HG03354 (cell line): ENCODE results near the gene ATP6V0D1.
"Not testable (repeated sequence)": the region's sequence is repeated elsewhere in the genome, so short reads cannot be mapped to it uniquely, and the experiment has no call there.

Experiments
- ATAC-seq: cut with Tn5 transposase; IDR thresholded peaks from one replicate; pipeline ENCODE4 v1.9.1; 2021; ENCODE audit warnings: mild to moderate bottlenecking; ENCODE audit not compliant: unreplicated experiment, poor library complexity, severe bottlenecking

The ATP6V0D1 gene

DNA sequence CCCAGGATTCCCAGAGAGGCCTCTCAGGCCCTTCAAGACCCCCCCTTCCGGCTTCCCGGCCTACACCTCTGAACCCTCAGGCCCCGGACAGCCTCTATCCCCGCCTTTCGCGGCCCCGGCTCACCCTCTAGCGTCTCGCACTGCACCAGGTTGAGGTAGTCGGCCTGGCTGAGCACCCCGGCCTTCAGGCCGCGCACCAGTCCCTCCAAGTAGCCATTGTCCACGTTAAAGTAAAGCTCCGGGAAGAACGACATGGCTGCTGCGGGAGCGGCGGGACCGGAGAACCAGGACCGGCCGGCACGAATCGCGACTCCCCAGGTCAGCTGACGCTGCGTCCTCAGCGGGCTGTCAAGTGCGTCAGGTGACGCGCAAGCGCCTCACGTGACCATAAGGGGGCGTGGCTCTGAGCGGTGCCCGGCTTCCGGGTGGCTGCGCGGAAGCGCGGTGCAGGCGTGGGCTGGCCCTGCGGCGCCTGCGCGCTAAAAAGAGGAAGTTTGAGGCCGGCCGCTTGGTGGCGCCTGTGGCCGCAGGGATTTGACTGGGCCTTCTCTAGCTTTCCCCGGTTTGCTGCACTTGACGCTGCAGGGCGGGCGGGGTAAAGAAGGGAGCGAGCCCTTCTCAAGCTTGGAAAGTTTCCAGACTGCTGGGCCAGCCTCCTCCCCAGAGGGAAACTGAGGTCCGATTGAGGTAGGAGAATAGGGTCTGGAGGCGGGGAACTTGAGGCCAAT is at the start of gene ATP6V0D1:
TSS of gene ATP6V0D1 (minus strand) at position 325 of the 728 bp plus-strand sequence. CDS start at position 254, 71 bp downstream.
- peak; percentile 87 for ATAC-seq

DNA sequence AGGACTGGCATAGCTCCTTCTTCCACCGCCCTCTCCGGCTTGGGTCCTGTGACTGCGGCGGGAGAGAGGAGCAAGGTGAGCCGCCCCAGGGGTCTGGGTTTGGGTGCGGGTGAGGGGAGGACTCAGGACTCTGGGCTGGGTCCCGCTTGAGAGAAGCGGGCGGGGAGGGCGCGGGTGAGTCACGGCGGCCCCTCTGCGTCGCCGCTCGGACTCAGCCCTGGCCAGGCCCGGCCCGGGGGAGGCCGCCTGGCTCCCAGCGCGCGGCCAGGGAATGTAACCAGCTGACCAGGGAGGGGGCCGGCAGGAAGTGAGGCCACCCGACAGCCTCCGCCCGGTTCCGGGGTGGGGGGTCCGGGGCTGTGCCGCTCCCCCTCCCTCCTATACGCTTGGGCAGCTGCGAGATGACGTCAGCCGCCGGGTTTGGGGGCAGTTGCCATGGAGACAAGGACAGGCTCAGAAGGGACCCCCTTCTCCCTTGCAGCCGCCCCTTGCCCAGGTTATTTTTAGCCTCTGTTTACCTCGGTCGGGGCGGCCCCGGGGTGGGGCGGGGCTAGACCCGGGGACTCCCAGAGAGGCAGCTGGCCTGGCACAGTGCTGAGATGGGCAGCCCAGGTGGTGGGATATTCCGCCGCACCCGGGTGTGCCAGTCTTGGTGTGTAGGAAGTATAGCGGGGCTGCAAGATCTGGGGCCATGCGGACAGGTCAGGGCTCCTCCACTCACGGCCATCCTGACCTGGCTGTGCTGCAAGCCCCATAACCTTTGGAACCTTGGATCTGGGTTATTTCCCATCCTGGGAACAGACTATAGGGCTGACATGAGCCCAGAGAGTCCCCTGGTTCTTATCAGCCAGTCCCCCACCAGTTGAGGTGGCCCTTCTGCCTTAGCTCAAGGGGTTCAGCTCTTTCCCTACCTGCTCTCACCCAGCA is 49.3 kb upstream of the ATP6V0D1 start:
- ATAC-seq = peak; percentile 41

DNA sequence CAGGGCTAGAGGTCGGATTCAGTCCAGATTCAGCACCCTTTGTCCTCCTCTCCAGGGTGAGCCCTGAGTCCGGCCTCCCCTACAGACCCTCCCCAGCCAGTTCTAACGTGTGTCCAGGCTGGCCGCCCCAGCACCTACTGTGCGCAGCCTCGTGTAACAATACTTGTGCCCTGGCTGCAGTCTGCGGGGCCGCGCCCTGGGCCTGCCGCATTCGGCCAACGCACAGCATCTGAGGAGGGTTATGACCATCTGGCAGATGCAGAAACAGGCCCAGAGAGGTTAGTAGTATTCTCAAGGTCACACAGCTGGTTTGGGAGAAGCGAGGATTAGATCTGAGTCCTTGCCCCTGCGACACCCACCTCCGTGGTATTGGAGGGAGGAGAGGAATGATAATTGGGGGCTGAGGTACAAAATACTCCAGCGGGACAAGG is 48.6 kb upstream of the ATP6V0D1 start:
- no peak for ATAC-seq

DNA sequence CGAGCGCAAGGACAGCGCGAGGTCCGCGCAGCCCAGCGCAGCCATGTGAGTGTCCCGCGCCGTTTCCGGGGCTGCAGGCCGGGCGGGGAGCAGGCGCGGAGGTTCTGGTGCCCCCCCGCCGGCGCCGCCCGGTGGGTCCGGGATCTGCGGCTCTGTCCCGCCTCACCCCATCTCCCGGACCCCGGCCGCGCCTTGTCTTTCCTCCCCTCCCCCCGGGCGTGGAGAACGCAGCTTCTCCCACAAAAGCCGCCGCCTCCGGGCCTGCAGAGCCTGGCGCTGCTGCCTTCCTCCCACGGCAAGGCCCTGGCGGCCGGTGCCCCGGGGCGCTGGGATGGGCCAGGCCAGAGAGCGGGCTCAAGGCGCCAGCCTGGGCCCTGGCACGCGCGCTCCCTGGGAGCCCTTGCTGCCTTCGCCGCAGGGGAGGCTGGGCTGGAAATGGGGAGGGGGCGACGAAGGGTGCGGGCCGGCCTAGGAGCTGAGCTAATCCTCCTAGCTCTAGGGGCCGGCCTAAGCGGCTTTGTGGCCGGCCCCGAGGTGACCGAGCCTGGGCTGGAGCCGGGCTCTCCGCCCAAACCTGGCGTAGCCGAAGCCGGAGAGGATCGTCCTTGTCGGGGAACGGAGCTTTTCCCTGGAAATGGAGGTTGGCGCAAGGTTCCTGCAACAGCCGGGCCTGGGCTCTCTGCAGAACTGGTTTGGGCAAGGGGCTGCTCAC is 48.1 kb upstream of the ATP6V0D1 start:
- ATAC-seq = no peak

DNA sequence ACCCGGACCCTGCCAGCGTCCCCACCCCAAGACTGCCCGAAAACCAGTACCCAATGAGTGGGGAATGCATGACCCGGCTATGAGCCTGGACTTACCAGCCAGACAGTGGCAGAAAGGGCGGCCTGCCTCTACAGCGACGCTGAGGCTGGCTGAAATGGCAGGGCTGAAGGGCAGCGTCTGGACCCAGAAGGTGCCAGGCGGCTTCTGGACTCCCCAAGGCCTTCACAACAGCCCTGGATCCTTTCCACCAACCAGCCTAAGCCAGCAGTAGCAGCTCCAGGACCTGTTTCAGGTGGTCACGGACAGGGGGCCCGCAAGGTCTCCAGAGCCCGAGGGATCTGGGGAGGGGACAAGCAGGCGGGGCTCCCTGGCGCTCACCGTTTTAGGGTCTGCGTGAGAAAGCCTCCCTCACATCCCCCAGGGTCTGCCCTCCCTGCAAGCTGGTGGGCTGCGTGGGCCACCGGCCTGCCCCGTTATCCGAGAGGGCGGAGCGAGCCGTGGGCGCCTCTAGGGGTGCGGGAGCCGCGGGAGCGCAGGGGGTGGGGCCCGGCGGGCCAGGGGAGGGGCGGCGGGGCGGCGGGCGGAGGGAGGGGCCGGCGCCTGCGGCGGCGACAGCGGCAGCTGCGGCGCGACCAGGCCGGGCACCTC is 47.4 kb upstream of the ATP6V0D1 start, which contains the start of gene RIPOR1:
TSS of gene RIPOR1 (plus strand) at position 608 of the 648 bp plus-strand sequence. CDS start 9,618 bp downstream, outside the sequence.
- ATAC-seq = no peak

DNA sequence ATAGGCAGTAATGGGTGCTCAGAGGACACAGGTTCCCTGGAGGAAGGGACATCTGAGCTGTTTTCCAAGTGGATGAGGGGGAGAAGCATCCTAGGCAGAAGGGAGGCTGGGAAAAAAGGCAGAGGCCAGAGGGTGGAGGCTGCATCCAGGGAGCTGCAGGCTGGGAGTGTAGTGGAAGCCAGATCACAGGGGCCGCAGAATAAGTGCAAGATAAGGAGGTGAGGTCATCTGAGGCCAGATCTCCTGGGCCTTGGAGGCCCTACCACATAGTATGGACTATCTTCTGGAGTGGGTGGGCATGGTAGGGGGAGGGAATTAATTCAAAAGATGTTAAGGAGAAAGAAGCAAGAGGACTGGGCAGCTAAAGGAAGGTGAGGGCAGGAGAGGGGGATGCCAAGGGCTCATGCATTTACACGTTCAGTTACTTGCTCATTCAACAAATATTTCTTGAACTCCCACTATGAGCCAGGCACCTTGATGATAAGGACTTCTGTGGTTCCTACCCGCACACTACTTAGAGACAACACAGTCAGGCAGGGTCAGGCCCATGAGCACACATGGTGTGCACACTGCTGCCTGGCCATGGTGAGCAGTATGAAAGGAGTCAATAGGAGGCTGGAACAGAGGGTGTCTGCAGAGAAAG is 45.3 kb upstream of the ATP6V0D1 start:
- ATAC-seq = no peak

DNA sequence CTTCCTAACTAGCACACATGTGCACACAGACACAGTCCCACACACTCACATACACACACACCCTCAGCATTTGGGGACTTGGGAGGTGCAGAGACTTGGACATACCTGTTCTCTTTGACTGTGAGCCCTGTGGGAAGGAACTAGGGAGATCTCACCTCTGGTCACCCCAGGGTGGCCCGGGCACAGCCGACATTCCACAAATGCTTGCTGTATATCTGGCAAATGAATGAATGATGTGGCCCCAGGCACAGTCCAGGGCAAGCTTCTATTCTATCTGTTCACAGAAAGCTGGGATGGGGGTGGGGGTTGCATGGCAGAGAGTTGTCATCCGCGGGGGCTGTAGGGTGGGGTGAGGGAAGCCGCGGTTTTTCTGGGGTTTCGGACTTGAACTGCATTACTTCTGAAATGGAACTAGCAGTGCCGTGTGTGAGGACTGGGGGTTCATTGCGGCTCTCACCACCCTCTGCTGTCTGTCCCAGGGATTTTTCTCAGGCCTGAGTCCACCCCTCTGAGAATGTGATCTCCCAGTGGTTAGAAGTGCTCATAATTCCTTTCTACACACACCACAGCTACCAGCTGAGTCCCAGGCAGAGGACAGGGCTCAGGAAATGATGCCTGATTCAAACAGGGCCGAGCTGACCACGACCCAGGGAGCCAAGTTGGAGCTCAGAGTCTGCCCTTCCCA is 44.4 kb upstream of the ATP6V0D1 start:
- no peak for ATAC-seq

DNA sequence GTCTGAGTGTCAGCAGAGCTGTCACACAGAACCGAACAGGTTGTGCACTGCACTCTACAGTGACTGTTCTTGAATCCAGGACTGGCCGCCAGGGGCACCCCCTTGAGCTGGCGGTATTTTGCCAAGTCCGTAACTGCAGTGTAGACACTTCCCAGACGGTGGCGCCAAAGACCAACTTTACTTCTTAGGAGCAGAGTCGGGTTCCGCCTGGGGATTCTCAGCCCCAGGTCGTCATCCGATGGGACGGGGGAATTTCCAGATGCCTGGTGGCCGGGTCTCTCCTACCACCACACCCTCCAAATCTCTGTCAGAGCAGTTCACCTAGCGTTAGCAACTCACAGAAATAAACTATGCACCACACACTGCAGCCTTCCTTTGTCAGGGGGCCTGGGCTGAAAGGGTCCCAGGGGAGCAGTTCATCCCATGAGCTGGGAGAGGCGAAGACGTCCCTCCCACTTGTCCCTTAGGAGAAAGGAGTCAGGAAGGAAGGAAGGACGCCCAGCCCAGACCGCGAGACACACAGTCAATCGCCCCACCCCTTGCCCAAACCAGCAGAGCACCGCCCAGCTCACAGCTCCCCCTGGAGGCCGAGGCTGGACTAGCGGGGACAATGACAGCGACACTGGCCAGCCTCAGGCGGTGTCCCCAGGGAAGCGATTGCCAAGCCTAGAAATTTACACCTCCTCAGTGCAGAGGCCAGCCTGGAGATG is 40.3 kb upstream of the ATP6V0D1 start:
- peak; percentile 75 for ATAC-seq

DNA sequence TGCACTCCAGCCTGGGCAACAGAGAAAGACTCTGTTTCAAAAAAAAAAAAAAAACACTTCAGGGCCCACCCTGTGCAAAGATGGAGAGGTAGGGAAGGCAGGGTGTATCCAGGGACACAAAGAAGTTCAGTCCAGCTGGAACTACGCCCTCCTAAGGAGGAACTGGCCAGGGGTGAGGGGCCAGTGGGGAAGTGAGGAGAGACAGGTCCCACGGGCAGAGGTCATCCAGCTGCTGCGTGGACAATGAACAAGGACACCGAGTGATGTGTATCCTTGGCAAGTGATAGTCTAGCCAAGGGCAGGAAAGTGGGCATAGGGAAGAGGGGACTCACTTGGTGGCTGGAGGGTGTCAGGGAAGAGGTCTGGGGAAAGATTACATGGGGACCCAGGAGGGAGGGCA is 38.3 kb upstream of the ATP6V0D1 start:
- ATAC-seq = no peak

DNA sequence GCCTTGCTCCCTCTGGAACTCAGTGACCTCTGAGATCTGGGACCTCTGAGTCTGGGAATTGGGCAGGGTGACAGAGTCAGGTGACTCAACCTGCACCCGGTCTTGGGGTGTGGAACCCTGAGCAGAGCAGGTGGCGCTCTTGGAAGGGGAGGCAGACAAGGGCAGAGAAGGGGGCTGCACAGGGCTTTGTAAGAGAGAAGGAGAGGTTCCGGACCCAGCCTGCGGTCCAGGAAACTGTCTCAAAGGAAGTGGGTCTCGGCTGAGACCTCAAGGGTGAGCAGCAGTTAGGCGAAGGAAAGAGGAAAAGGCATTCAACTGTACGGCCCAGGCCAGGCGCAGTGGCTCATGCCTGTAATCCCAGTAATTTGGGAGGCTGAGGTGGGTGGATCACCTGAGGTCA is 37.7 kb upstream of the ATP6V0D1 start:
- no peak for ATAC-seq

DNA sequence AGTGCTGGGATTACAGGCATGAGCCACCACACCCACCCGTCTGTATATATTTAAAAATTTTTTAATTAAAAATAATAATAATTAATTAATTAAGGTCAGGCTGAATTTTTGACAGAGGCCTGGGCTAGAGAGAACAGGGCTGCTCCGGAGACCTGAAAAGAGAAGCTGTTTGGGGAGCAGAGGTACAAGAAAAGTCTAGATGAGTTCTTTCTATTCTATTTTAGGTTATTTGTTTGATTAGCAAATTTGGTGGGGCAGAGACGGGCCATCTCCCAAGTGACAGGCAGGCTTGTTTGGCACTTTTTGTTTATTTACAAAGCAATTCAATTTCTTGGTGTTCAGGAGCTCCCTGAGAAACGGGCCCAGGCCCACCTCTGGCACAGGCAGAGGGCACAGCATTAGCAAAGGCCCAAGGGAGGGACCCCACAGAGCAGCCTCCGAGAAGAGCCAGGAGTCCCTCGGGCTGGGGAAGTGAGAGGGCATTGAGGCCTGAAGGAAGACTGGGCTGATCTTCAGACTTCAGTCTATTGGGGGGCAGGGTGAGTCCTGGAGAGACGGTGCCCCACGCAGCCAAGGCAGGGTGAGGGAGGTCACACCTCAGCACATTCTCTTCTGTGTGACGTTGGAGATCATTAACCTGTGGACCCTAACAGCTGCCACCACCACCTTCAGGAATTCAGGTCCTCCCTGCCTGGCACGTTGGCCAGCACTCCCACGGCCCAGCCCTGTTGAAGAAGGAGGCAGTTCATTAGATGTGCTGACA is 36.9 kb upstream of the ATP6V0D1 start:
- peak; percentile 37 for ATAC-seq

DNA sequence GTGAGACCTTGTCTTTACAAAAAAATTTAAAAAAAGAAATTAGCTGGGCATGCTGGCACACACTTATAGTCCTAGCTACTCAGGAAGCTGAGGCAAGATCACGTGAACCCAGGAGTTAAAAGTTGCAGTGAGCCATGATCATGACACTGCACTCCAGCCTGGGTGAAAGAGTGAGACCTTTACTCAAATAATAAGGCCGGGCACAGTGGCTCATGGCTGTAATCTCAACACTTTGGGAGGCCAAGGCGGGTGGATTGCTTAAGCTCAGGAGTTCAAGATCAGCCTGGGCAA is 36.1 kb upstream of the ATP6V0D1 start:
- ATAC-seq = no peak

DNA sequence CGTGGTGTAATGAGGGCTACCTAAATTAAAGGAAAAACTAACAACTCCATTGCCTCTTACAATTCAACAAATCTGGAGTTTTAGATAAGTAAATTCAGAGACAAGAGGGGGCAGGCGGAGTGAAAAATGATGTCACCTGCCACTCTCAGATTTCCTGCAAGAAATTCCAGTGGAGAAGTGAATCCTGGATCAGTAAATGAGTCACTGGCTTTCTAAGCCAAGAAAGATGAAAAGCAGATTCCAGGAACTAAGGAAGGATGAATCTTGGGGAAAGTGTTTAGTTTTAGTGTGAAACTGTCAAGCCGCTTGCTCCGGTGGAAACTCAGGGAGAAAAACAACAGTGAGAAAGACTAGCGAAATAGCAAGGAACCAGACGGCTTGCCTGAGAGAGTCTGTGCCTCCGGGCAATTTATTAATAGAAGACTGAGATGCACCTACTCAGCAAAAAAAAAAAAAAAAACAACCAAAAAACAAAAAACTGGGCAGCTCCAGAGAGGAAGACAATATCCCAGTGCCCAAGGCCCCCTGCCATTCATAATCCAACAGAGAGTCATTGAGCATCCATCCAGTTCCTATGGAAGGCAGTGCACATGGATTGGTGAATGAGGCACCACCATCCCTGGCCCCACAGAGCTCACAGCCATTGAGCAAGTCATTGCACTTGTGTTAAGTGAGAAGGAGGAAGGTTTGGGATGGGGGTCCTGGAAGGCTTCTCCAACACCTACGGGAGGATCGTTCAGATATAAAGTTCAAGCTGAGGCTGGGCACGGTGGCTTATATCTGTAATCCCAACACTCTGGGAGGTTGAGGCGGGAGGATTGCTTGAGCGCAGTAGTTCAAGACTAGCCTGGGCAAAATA is 35.6 kb upstream of the ATP6V0D1 start:
- ATAC-seq = no peak

DNA sequence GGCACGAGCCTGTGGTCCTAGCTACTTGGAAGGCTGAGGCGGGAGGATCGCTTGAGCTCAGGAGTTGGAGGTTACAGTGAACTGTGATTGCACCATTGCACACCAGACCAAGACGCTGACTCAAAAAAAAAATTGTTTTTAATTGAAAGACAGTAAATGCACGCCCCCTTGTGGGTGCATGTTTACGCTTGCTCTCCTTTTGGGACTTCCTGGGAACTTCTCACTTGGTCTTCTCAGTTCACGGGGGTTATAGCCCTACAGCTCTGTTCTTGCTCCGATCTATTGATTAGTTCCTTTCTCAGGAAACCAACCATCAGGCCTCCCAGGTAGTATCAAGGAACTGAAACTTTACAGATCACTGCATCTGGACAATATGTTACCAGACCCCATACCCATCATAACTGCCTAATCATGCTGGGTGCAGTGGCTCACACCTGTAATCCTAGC is 33.4 kb upstream of the ATP6V0D1 start:
- peak; percentile 55 for ATAC-seq

DNA sequence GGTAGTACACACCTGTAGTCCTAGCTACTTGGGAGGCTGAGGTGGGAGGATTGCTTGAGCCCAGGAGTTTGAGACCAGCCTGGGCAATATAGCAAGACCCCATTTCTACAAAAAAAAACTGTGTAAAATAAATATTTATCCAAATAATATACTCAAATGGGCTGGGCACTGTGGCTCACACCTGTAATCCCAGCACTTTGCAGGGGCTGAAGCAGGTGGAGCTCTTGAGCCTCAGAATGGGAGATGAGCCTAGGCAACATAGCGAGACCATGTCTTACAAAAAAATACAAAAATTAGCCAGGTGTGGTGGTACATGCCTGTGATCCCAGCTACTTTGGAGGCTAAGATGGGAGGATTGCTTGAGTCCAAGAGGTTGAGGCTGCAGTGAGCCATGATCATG is 32.9 kb upstream of the ATP6V0D1 start:
- ATAC-seq = not testable (repeated sequence)

DNA sequence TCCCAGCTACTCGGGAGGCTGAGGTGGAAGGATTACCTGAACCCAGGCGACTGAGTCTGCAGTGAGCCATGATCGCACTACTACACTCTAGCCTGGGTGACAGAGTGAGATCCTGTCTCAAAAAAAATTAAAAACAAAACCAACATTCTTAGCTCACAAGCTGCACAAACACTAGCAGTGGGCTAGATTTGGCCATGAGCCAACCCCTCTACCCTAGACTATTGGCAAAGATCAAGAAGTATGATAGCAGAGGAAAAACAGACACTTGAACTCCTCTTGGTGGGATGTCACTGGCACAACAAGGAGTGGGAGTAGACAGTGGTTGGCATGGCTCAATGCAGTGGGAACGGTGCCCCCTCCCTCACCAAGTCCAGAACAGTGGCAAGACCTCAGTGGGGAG is 28.1 kb upstream of the ATP6V0D1 start:
- ATAC-seq = no peak

DNA sequence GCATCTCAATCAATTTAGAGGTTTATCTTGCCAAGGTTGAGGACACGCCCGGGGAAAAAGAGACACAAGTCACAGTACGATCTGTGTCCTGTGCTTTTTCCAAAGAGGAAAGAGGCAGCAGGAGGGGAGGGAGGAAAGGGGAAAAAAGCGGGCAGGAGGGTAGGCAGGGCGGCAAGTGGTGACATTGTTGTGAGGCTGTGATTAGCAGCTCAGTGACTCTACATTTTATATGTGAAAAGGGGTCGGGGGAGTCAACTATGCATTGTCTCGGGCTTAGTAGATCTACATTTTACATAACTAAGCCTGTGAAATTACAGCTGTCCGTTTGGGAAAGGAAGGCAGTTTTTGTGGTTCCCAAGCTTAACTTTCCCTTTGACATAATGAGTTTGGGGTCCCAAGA is 25.5 kb upstream of the ATP6V0D1 start:
- no peak for ATAC-seq
